Esophagus (tissue), 2 donors: Measurements from ENCODE around the gene RASSF6. TPM values are rescaled to one million over a fixed set of nuclear protein-coding genes. Genes with fewer than 3 reads are reported as not detected.

Experiments used
- polyA plus RNA-seq, 2 donors: library from polyadenylated mRNA; stranded (reverse); fragments of 200-250 nt; gene quantifications; one replicate each; pipeline ENCODE4 v1.2.3, GENCODE V29; 2013
- donor health status: healthy with polysubstance abuse.
- donor health status: Bipolar disorder and iron deficiency.

RASSF6 gene
- polyA plus RNA-seq, 2 donors: 1.2 to 1.6 TPM

Other genes starting within 250 kb of the RASSF6 start
- under 1 TPM; 0.05 to 0.08 TPM for gene ALB, start 216.1 kb downstream of the RASSF6 start, polyA plus RNA-seq
- under 1 TPM in 1 of 2 donors, not detected in 1; 0.05 TPM for gene AFP, start 184.2 kb downstream of the RASSF6 start, polyA plus RNA-seq
- gene AFM, start 138.7 kb downstream of the RASSF6 start, polyA plus RNA-seq: not detected
- 1 to 10 TPM; 1.1 to 8.3 TPM for gene CXCL8, start 120.1 kb upstream of the RASSF6 start, polyA plus RNA-seq
- 1 to 10 TPM in 1 of 2 donors, under 1 TPM in 1; 0.42 to 1.4 TPM for gene CXCL6, start 216.2 kb upstream of the RASSF6 start, polyA plus RNA-seq
- gene PF4V1, start 232.9 kb upstream of the RASSF6 start, polyA plus RNA-seq: not detected
- gene CXCL1, start 249.0 kb upstream of the RASSF6 start, polyA plus RNA-seq: 10 to 100 TPM in 1 of 2 donors, 1 to 10 TPM in 1; 4.7 to 12.4 TPM